Stomach (tissue), 4 donors: ENCODE measurements around the gene ACSL6.

Experiments
- CTCF ChIP-seq, 7 experiments: fragments of 450-650 bp in 4 of 7; fragments of 200-600 bp in 3 of 7; sonication (generic) in 3 of 7; IDR thresholded peaks; one replicate each; pipeline ENCODE4 v1.5.1; 2016 to 2019; ENCODE audit warnings: antibody characterized with exemption in 7 of 7, control low read depth in 2 of 7, mild to moderate bottlenecking in 1 of 7
- POLR2A ChIP-seq, 4 donors: fragments of 450-650 bp; IDR thresholded peaks; one replicate each; pipeline ENCODE4 v1.6.1; 2016; ENCODE audit warnings: antibody characterized with exemption in 4 of 4, control low read depth in 2 of 4, mild to moderate bottlenecking in 1 of 4, moderate library complexity in 1 of 4
- POLR2AphosphoS5 ChIP-seq, 3 donors: sonication (generic); formaldehyde crosslinking; IDR thresholded peaks; one replicate each; pipeline ENCODE4 v1.6.1; 2016; ENCODE audit warnings: antibody characterized with exemption in 3 of 3

GRCh38 chr5:131992370-131992769, 19.1 kb downstream of the ACSL6 start:
- no peak for TF ChIP-seq CTCF (IDR thresholded peaks at IDR 0.05)
- TF ChIP-seq POLR2A (IDR thresholded peaks at IDR 0.05): no peak
- no peak for TF ChIP-seq POLR2AphosphoS5 (IDR thresholded peaks at IDR 0.05)
